OCI-LY1 (cell line): Measurements from ENCODE around the gene OR2AT4.
A peak's percentile ranks its signal among the peaks of the same experiment; 100 is the strongest.
"Not testable (repeated sequence)": the region's sequence is repeated elsewhere in the genome, so short reads cannot be mapped to it uniquely, and the experiment has no call there.

Experiments
- H2AFZ ChIP-seq: fragments of 200-600 bp; sonication (generic), shearing (Covaris generic); 2 replicates; pipeline ENCODE4 v1.6.0; 2014; ENCODE audit warnings: antibody characterized with exemption, mild to moderate bottlenecking, low read length
- H3F3A ChIP-seq: fragments of 200-600 bp; sonication (generic), shearing (Covaris generic); 2 replicates; pipeline ENCODE4 v1.6.0; 2014; ENCODE audit warnings: mild to moderate bottlenecking, antibody characterized with exemption, low read length, moderate library complexity; ENCODE audit not compliant: insufficient read depth
- H3K27ac ChIP-seq: fragments of 200-600 bp; sonication (generic); 2 replicates; pipeline ENCODE4 v1.5.1; 2014; ENCODE audit warnings: low read length, mixed run types, mild to moderate bottlenecking, low read depth; ENCODE audit not compliant: poor library complexity, severe bottlenecking
- H3K27me3 ChIP-seq: fragments of 200-600 bp; sonication (generic); 2 replicates; pipeline ENCODE4 v1.6.0; 2014; ENCODE audit warnings: antibody characterized with exemption, mild to moderate bottlenecking, low read length, moderate library complexity; ENCODE audit not compliant: insufficient read depth
- H3K36me3 ChIP-seq: fragments of 200-600 bp; sonication (generic); 2 replicates; pipeline ENCODE4 v1.6.1; 2014; ENCODE audit warnings: mild to moderate bottlenecking, antibody characterized with exemption, low read length, moderate library complexity, mixed read lengths; ENCODE audit not compliant: insufficient read depth
- H3K4me1 ChIP-seq: fragments of 200-600 bp; sonication (generic); 2 replicates; pipeline ENCODE4 v1.5.1; 2014; ENCODE audit warnings: mild to moderate bottlenecking, low read length, moderate library complexity; ENCODE audit not compliant: insufficient read depth, severe bottlenecking
- H3K4me2 ChIP-seq: fragments of 200-600 bp; sonication (generic), shearing (Covaris generic); 2 replicates; pipeline ENCODE4 v1.6.1; 2014; ENCODE audit warnings: low read length
- H3K4me3 ChIP-seq: fragments of 200-600 bp; sonication (generic); 2 replicates; pipeline ENCODE4 v1.5.1; 2014; ENCODE audit warnings: low read length, low read depth, mild to moderate bottlenecking, mixed read lengths; ENCODE audit not compliant: poor library complexity, severe bottlenecking
- H3K79me2 ChIP-seq: fragments of 200-600 bp; shearing (Covaris generic); 2 replicates; pipeline ENCODE4 v1.6.1; 2016; ENCODE audit warnings: mixed run types, low read length, mixed read lengths; ENCODE audit not compliant: insufficient read depth
- H3K9ac ChIP-seq: fragments of 200-600 bp; sonication (generic), shearing (Covaris generic); 2 replicates; pipeline ENCODE4 v1.6.1; 2014; ENCODE audit warnings: mild to moderate bottlenecking, low read length, mixed read lengths
- H3K9me2 ChIP-seq: fragments of 200-600 bp; sonication (generic), shearing (Covaris generic); 2 replicates; pipeline ENCODE4 v1.6.1; 2014; ENCODE audit warnings: low read depth, mild to moderate bottlenecking, low read length, mixed read lengths
- H3K9me3 ChIP-seq: fragments of 200-600 bp; shearing (Covaris generic); 2 replicates; pipeline ENCODE4 v1.6.1; 2014; ENCODE audit warnings: low read length, mixed read lengths
- H4K20me1 ChIP-seq: fragments of 200-600 bp; sonication (generic), shearing (Covaris generic); 2 replicates; pipeline ENCODE4 v1.6.0; 2016; ENCODE audit warnings: mild to moderate bottlenecking, low read length; ENCODE audit not compliant: insufficient read depth
- EZH2 ChIP-seq: fragments of 200-600 bp; sonication (generic), shearing (Covaris generic); IDR thresholded peaks from 2 replicates; pipeline ENCODE4 v1.8.0; 2017; ENCODE audit warnings: borderline replicate concordance, mixed run types, mild to moderate bottlenecking, antibody characterized with exemption, low read length, moderate library complexity, mixed read lengths
- TF ChIP-seq, protein P1 (sequence below): fragments of 200-600 bp; sonication (generic), shearing (Covaris generic); IDR thresholded peaks from 2 replicates; pipeline ENCODE4 v1.5.1; 2017; ENCODE audit warnings: mild to moderate bottlenecking, antibody characterized with exemption, low read length, moderate library complexity, mixed read lengths

OR2AT4 gene

DNA sequence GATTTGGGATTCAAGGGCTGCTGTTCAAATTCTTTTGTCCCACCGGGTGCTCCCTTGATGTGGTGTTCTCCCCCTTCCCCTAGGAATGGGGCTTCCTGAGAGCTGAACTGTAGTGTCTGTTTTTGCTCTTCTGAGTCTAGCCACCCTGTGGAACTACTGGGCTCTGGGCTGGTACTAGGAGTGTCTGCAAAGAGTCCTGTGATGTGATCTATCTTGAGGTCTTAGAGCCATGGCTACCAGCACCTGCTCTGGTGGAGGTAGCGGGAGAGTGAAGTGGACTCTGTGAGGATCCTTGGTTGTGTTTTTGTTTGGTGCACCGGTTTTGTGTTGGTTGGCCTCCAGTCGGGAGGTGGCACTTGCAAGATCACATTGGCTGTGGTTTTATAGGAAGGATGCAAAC, 46.2 kb downstream of the OR2AT4 start:
- Histone ChIP-seq H3K9ac (no peak overlapping the region), H3K27me3 (no peaks in the 10 kb centered on the region), H3K27ac (peak overlapping the region; percentile 82), H4K20me1 (no peaks in the 10 kb centered on the region), H3K9me3 (peaks cover 6% of the 10 kb centered on the region; the same call in 1 of the 2 replicates), H3K4me3 (no peak overlapping the region), H2AFZ (no peak overlapping the region), H3K9me2 (no peaks in the 10 kb centered on the region), H3K79me2 (no peaks in the 10 kb centered on the region), H3K4me1 (peaks cover 20% of the 10 kb centered on the region), H3K4me2 (no peak overlapping the region), H3F3A (no peaks in the 10 kb centered on the region), H3K36me3 (no peaks in the 10 kb centered on the region; the same call in 1 of the 2 replicates)
- no peak for TF ChIP-seq EZH2
- TF ChIP-seq, protein P1, sequence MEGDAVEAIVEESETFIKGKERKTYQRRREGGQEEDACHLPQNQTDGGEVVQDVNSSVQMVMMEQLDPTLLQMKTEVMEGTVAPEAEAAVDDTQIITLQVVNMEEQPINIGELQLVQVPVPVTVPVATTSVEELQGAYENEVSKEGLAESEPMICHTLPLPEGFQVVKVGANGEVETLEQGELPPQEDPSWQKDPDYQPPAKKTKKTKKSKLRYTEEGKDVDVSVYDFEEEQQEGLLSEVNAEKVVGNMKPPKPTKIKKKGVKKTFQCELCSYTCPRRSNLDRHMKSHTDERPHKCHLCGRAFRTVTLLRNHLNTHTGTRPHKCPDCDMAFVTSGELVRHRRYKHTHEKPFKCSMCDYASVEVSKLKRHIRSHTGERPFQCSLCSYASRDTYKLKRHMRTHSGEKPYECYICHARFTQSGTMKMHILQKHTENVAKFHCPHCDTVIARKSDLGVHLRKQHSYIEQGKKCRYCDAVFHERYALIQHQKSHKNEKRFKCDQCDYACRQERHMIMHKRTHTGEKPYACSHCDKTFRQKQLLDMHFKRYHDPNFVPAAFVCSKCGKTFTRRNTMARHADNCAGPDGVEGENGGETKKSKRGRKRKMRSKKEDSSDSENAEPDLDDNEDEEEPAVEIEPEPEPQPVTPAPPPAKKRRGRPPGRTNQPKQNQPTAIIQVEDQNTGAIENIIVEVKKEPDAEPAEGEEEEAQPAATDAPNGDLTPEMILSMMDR, result no peak

DNA sequence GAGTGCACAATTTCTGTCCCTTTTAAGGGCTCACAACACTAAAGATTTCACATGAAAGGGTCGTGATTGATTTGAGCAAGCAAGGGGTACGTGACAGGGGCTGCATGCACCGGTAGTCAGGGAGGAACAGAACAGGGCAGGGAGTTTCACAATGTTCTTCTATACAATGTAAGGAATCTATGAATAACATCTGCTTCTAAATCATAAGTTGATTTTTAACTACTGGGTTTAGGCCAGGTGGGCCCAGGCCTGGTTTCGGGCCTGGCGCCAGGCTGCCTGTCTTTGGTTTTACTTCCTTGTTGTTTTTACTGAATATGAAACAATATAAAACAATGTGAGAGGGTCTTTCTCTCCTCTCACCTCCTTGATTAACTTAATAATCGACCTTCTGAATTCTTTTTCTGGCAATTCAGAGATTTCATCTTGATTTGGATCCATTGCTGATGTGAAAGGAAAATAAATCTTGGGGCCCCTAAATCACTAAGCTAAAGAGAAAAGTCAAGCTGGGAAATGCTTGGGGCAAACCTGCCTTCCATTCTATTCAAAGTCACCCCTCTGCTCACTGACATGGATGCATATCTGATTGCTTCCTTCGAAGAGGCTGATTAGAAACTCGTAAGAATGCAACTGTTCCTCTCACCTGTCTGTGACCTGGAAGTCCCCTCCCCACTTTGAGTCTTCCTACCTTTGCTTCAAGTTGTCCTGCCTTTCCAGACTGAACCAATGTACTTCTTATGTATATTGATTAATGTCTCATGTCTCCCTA, 47.0 kb downstream of the OR2AT4 start:
- not testable (repeated sequence) for H3K9me2 ChIP-seq, H3K27me3 ChIP-seq, H3K4me3 ChIP-seq, H3F3A ChIP-seq, H3K79me2 ChIP-seq, H3K9me3 ChIP-seq, H3K36me3 ChIP-seq, H4K20me1 ChIP-seq
- peaks cover 20% of the 10 kb centered on the region for H3K4me1 ChIP-seq
- H3K27ac ChIP-seq, result peak overlapping the region; percentile 82
- peak overlapping the region; percentile 39; the same call in 1 of the 2 replicates for H3K9ac ChIP-seq
- H3K4me2 ChIP-seq, result peak overlapping the region; percentile 31; the same call in 1 of the 2 replicates
- H2AFZ ChIP-seq, result peak overlapping the region; percentile 75; the same call in 1 of the 2 replicates

DNA sequence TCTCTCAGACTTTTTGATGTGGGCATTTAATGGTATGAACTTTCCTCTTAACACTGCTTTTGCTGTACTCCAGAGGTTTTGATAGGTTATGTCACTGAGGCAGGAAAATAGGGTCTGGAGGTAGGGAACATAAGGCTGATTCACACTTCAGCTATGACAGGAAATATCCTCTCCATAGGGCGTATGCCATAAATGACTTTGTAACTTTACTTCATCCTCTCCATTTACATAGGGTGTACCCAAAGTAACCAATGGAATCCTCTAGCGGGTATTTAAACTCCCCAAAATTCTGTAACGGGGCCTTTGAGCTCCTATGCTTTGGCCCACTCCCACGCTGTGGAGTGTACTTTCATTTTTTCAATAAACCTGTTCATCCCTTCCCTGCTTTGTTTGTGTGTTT, 49.5 kb downstream of the OR2AT4 start:
- no peaks in the 10 kb centered on the region for H3K79me2 ChIP-seq
- no peak for TF ChIP-seq EZH2
- TF ChIP-seq, protein P1, result no peak
- no peak overlapping the region for H3K9ac ChIP-seq
- H3K27ac ChIP-seq, result no peak overlapping the region
- peaks cover 20% of the 10 kb centered on the region for H3K4me1 ChIP-seq
- H3F3A ChIP-seq, result no peaks in the 10 kb centered on the region
- H4K20me1 ChIP-seq, result no peaks in the 10 kb centered on the region
- H2AFZ ChIP-seq, result no peak overlapping the region
- H3K27me3 ChIP-seq, result no peaks in the 10 kb centered on the region
- H3K9me2 ChIP-seq, result no peaks in the 10 kb centered on the region
- H3K4me2 ChIP-seq, result no peak overlapping the region
- H3K9me3 ChIP-seq, result peaks cover 1% of the 10 kb centered on the region; the same call in 1 of the 2 replicates
- no peak overlapping the region for H3K4me3 ChIP-seq
- no peaks in the 10 kb centered on the region; the same call in 1 of the 2 replicates for H3K36me3 ChIP-seq

DNA sequence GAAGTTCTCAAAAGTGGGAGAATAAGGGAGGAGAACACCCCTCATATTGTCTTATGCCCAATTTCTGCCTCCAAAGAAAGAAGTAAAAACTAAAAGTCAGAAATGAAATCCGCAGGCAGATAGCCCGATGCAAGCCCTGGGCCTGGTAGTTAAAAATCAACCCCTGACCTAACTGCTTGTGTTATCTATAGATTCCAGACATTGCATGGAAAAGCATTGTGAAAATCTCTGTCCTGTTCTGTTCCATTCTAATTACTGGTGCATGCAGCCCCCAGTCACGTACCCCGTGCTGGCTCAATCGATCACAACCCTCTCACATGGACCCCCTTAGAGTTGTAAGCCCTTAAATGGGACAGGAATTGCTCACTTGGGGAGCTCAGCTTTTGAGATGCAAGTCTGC, 50.0 kb downstream of the OR2AT4 start:
- H3F3A ChIP-seq, H3K27ac ChIP-seq, H3K79me2 ChIP-seq, H3K36me3 ChIP-seq, H3K27me3 ChIP-seq, H3K9ac ChIP-seq, H3K4me2 ChIP-seq, H3K9me3 ChIP-seq, H3K9me2 ChIP-seq, H2AFZ ChIP-seq, H3K4me3 ChIP-seq, H4K20me1 ChIP-seq: not testable (repeated sequence)
- peaks cover 20% of the 10 kb centered on the region for H3K4me1 ChIP-seq

DNA sequence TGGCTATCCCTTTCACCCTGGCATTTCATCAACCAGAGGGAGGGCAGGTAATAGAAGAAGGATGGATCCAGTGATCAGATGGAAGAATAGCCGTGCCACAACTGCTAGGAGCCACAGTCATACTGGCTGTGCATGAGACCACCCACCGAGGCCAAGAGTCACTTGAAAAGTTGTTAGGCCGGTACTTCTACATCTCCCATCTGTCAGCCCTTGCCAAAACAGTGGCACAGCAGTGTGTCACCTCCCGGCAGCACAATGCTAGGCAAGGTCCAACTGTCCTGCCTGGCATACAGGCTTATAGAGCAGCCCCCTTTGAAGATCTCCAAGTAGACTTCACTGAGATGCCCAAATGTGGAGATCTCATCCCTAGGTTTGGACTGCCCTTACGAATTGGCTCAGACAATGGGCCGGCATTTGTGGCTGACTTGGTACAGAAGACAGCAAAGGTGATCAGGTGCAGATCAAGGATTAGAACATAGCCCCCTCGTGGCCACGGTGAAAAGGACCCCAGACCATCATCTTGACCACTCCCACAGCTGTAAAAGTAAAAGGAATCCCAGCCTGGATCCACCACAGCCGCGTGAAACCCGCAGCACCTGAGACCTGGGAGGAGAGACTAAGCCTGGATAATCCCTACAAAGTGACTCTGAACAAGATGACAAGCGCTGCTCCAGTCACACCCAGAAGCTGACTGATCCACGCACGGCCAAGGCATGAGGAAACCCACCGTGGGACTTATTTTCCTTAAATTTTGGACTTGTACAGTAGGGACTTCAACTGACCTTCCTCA, 52.1 kb downstream of the OR2AT4 start:
- not testable (repeated sequence) for H3K9ac ChIP-seq, H3K9me3 ChIP-seq, H2AFZ ChIP-seq, H3K79me2 ChIP-seq, H3F3A ChIP-seq, H3K4me1 ChIP-seq, H4K20me1 ChIP-seq, H3K4me3 ChIP-seq, H3K27me3 ChIP-seq, H3K9me2 ChIP-seq, H3K27ac ChIP-seq, H3K36me3 ChIP-seq, H3K4me2 ChIP-seq

DNA sequence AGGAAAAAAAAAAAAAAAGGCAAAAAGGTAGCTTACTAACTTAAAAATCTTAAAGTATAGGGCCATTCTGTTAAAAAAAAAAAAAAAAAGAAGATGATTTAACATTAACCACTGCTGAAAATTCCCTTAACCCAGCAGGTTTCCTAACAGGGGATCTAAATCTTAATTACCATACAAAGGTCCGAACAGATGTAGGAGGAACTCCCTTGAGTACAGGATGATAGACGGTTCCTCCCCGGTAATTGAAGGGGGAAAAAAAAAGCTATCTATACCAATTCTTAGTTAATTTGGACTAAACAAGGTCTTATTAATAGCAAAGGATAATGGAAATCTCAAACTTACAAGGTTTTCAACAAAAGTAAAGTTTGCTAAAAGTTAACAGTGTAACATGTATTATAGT, 54.9 kb downstream of the OR2AT4 start:
- H3K4me3 ChIP-seq, H3K36me3 ChIP-seq, H3K4me1 ChIP-seq, H3K27ac ChIP-seq, H3K9me2 ChIP-seq, H3F3A ChIP-seq, H3K4me2 ChIP-seq, H3K9me3 ChIP-seq, H4K20me1 ChIP-seq, H3K79me2 ChIP-seq, H3K9ac ChIP-seq, H2AFZ ChIP-seq, H3K27me3 ChIP-seq: not testable (repeated sequence)
